ENCODE results near the gene DHRS12. TPM values are rescaled to one million over a fixed set of nuclear protein-coding genes. Genes with fewer than 3 reads are reported as not detected.

Gene DHRS12
- total RNA-seq, 1 experiment from 2014 or later, result 10.2 TPM

GRCh38 chr13:51745243-51745642, 58.7 kb downstream of the DHRS12 start:
- peaks cover 38% of the 10 kb centered on the region for H3K36me3 Mint-ChIP-seq
- ATAC-seq (no peak), DNase-seq (ENCODE audit: low spot score) (no peak)
- H3K4me1 Mint-ChIP-seq, result no peaks in the 10 kb centered on the region
- no peak overlapping the region for H3K4me3 Mint-ChIP-seq
- TF ChIP-seq NFE2L1 (CRISPR knock-in tag; IDR thresholded peaks at IDR 0.05), result no peak
- TF ChIP-seq ZNF423 (CRISPR knock-in tag; IDR thresholded peaks at IDR 0.05), result no peak
- H3K27me3 Mint-ChIP-seq (ENCODE audit: low read depth), result no peaks in the 10 kb centered on the region
- H3K27ac Mint-ChIP-seq, result no peak overlapping the region
- ChIA-PET CTCF (no interaction called here), POLR2A (no interaction called here)
- peaks cover 24% of the 10 kb centered on the region for H3K9me3 Mint-ChIP-seq

DNA sequence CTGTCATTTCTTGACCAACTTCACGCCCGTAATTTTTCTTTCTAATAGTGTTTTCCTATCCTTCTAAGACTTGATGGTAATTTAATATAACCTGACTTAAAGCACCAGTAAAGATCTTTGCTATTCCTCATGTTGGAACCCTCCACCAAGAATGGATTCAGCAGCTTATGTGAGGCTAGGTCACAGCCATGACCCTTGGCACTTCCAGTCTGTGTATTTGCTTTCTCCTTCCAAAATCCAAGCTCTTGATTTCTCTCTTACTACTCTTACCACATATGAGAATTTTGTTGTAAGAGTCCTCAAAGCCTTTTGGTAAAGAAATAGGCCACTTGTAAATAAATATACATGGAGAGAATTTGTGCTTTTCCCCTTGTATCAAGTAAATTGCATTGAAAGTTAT, 61.4 kb downstream of the DHRS12 start:
- no peak for DNase-seq (ENCODE audit: low spot score)
- no peak overlapping the region for H3K4me3 Mint-ChIP-seq
- ChIA-PET CTCF (interaction anchor here (0.6 to 0.9 kb wide), 2 partner anchors 24 to 26 kb away, joined by 3 to 4 read pairs; no protein-coding TSS in a partner anchor), POLR2A (interaction anchor here (0.6 to 0.9 kb wide), 2 partner anchors 236 to 307 kb away, joined by 3 read pairs; no protein-coding TSS in a partner anchor)
- peaks cover 42% of the 10 kb centered on the region for H3K36me3 Mint-ChIP-seq
- TF ChIP-seq, protein P1, sequence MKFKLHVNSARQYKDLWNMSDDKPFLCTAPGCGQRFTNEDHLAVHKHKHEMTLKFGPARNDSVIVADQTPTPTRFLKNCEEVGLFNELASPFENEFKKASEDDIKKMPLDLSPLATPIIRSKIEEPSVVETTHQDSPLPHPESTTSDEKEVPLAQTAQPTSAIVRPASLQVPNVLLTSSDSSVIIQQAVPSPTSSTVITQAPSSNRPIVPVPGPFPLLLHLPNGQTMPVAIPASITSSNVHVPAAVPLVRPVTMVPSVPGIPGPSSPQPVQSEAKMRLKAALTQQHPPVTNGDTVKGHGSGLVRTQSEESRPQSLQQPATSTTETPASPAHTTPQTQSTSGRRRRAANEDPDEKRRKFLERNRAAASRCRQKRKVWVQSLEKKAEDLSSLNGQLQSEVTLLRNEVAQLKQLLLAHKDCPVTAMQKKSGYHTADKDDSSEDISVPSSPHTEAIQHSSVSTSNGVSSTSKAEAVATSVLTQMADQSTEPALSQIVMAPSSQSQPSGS (CRISPR knock-in tag; IDR thresholded peaks at IDR 0.05; ENCODE audit: borderline replicate concordance, low read depth), result no peak
- no peak for TF ChIP-seq OVOL2 (CRISPR knock-in tag; IDR thresholded peaks at IDR 0.05; ENCODE audit: borderline replicate concordance)
- no peak for TF ChIP-seq ATF1 (CRISPR knock-in tag; IDR thresholded peaks at IDR 0.05)
- TF ChIP-seq ZNF396 (CRISPR knock-in tag; IDR thresholded peaks at IDR 0.05; ENCODE audit: borderline replicate concordance), result no peak
- TF ChIP-seq NR2C2 (CRISPR knock-in tag; IDR thresholded peaks at IDR 0.05), result no peak
- no peak for TF ChIP-seq EMX1 (CRISPR knock-in tag; IDR thresholded peaks at IDR 0.05)
- TF ChIP-seq, protein P2, sequence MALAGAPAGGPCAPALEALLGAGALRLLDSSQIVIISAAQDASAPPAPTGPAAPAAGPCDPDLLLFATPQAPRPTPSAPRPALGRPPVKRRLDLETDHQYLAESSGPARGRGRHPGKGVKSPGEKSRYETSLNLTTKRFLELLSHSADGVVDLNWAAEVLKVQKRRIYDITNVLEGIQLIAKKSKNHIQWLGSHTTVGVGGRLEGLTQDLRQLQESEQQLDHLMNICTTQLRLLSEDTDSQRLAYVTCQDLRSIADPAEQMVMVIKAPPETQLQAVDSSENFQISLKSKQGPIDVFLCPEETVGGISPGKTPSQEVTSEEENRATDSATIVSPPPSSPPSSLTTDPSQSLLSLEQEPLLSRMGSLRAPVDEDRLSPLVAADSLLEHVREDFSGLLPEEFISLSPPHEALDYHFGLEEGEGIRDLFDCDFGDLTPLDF (CRISPR knock-in tag; IDR thresholded peaks at IDR 0.05), result no peak
- TF ChIP-seq NR3C1 (CRISPR knock-in tag; conservative IDR thresholded peaks at IDR 0.05; ENCODE audit: low read depth), result no peak
- TF ChIP-seq IRF2 (CRISPR knock-in tag; IDR thresholded peaks at IDR 0.05; ENCODE audit: borderline replicate concordance, low read depth), result no peak
- no peak for TF ChIP-seq ZNF423 (CRISPR knock-in tag; IDR thresholded peaks at IDR 0.05)
- TF ChIP-seq CREM (CRISPR knock-in tag; IDR thresholded peaks at IDR 0.05), result no peak
- no peak for TF ChIP-seq E2F5 (CRISPR knock-in tag; IDR thresholded peaks at IDR 0.05)
- TF ChIP-seq ATF3 (CRISPR knock-in tag; conservative IDR thresholded peaks at IDR 0.05), result no peak
- H3K4me1 Mint-ChIP-seq, result no peaks in the 10 kb centered on the region
- H3K27me3 Mint-ChIP-seq (ENCODE audit: low read depth), result no peaks in the 10 kb centered on the region
- peaks cover 11% of the 10 kb centered on the region for H3K9me3 Mint-ChIP-seq
- no peak for ATAC-seq
- no peak overlapping the region for H3K27ac Mint-ChIP-seq

DNA sequence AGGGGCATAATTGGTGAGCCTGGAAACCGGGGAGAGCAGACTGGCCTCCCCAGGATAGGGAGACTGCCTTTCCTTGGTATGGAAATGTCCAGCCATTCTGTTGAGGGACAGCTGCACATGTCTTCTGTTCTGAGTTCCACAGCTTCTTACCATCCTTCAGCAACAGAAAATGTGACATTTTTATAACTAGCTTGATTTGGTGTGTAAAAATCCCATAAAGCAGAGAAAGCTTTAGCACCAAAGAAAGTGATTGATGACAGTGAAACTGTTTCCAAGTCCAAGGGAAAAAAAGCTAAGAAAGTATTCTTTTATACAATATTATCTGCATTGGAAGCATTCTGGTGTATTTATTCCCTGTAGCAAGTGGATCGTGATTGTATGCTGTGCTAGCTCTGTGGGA, 61.9 kb downstream of the DHRS12 start:
- ChIA-PET POLR2A (interaction anchor here (0.9 kb wide), 1 partner anchor 236 kb away, joined by 3 read pairs; no protein-coding TSS in a partner anchor), CTCF (interaction anchor here (1.1 kb wide), 1 partner anchor 26 kb away, joined by 3 read pairs; no protein-coding TSS in a partner anchor)
- H3K9me3 Mint-ChIP-seq, result peaks cover 5% of the 10 kb centered on the region; the same call in 1 of the 2 replicates
- no peak overlapping the region for H3K4me3 Mint-ChIP-seq
- H3K4me1 Mint-ChIP-seq, result no peaks in the 10 kb centered on the region
- H3K36me3 Mint-ChIP-seq, result peaks cover 36% of the 10 kb centered on the region
- no peak for DNase-seq (ENCODE audit: low spot score)
- no peak overlapping the region for H3K27ac Mint-ChIP-seq
- no peak for ATAC-seq
- TF ChIP-seq NR3C1 (CRISPR knock-in tag; conservative IDR thresholded peaks at IDR 0.05; ENCODE audit: low read depth) (no peak), EMX1 (CRISPR knock-in tag; IDR thresholded peaks at IDR 0.05) (no peak)
- no peaks in the 10 kb centered on the region for H3K27me3 Mint-ChIP-seq (ENCODE audit: low read depth)

- H3K27me3 Mint-ChIP-seq (ENCODE audit: low read depth), result no peaks in the 10 kb centered on the region
- no peaks in the 10 kb centered on the region for H3K4me1 Mint-ChIP-seq
- H3K4me3 Mint-ChIP-seq, result no peak overlapping the region
- ChIA-PET CTCF (no interaction called here), POLR2A (interaction anchor here (0.7 kb wide), 1 partner anchor 62 kb away, joined by 3 read pairs; no protein-coding TSS in a partner anchor)
- no peaks in the 10 kb centered on the region for H3K9me3 Mint-ChIP-seq
- DNase-seq (ENCODE audit: low spot score), result no peak
- H3K36me3 Mint-ChIP-seq, result peaks cover 31% of the 10 kb centered on the region
- no peak overlapping the region for H3K27ac Mint-ChIP-seq
- no peak for ATAC-seq
- TF ChIP-seq, protein P3, sequence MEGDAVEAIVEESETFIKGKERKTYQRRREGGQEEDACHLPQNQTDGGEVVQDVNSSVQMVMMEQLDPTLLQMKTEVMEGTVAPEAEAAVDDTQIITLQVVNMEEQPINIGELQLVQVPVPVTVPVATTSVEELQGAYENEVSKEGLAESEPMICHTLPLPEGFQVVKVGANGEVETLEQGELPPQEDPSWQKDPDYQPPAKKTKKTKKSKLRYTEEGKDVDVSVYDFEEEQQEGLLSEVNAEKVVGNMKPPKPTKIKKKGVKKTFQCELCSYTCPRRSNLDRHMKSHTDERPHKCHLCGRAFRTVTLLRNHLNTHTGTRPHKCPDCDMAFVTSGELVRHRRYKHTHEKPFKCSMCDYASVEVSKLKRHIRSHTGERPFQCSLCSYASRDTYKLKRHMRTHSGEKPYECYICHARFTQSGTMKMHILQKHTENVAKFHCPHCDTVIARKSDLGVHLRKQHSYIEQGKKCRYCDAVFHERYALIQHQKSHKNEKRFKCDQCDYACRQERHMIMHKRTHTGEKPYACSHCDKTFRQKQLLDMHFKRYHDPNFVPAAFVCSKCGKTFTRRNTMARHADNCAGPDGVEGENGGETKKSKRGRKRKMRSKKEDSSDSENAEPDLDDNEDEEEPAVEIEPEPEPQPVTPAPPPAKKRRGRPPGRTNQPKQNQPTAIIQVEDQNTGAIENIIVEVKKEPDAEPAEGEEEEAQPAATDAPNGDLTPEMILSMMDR (IDR thresholded peaks at IDR 0.05), result no peak
- TF ChIP-seq CREM (CRISPR knock-in tag; IDR thresholded peaks at IDR 0.05), result no peak
- TF ChIP-seq, protein P4, sequence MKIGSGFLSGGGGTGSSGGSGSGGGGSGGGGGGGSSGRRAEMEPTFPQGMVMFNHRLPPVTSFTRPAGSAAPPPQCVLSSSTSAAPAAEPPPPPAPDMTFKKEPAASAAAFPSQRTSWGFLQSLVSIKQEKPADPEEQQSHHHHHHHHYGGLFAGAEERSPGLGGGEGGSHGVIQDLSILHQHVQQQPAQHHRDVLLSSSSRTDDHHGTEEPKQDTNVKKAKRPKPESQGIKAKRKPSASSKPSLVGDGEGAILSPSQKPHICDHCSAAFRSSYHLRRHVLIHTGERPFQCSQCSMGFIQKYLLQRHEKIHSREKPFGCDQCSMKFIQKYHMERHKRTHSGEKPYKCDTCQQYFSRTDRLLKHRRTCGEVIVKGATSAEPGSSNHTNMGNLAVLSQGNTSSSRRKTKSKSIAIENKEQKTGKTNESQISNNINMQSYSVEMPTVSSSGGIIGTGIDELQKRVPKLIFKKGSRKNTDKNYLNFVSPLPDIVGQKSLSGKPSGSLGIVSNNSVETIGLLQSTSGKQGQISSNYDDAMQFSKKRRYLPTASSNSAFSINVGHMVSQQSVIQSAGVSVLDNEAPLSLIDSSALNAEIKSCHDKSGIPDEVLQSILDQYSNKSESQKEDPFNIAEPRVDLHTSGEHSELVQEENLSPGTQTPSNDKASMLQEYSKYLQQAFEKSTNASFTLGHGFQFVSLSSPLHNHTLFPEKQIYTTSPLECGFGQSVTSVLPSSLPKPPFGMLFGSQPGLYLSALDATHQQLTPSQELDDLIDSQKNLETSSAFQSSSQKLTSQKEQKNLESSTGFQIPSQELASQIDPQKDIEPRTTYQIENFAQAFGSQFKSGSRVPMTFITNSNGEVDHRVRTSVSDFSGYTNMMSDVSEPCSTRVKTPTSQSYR (CRISPR knock-in tag; IDR thresholded peaks at IDR 0.05), result no peak
- TF ChIP-seq E2F5 (CRISPR knock-in tag; IDR thresholded peaks at IDR 0.05), result no peak
- TF ChIP-seq TCF7 (CRISPR knock-in tag; IDR thresholded peaks at IDR 0.05; ENCODE audit: low read depth), result no peak
- no peak for TF ChIP-seq NFATC4 (CRISPR knock-in tag; IDR thresholded peaks at IDR 0.05)
- no peak for TF ChIP-seq ZNF423 (CRISPR knock-in tag; IDR thresholded peaks at IDR 0.05)
- TF ChIP-seq JUN (CRISPR knock-in tag; IDR thresholded peaks at IDR 0.05), result no peak
These were observed 63.3 kb downstream of the DHRS12 start for GRCh38 chr13:51740698-51741097.

Data from WTC11 (cell line).